Erythroblast (primary cell): ENCODE measurements around the gene ELFN2.

Experiments
- GATA1 ChIP-seq: IDR thresholded peaks from 2 replicates; pipeline ENCODE4 v1.6.1; 2011; ENCODE audit warnings: low read depth, mild to moderate bottlenecking, control low read depth, low read length, moderate library complexity
- POLR2A ChIP-seq: IDR thresholded peaks from 2 replicates; pipeline ENCODE4 v1.6.1; 2011; ENCODE audit warnings: mild to moderate bottlenecking, low read length

DNA sequence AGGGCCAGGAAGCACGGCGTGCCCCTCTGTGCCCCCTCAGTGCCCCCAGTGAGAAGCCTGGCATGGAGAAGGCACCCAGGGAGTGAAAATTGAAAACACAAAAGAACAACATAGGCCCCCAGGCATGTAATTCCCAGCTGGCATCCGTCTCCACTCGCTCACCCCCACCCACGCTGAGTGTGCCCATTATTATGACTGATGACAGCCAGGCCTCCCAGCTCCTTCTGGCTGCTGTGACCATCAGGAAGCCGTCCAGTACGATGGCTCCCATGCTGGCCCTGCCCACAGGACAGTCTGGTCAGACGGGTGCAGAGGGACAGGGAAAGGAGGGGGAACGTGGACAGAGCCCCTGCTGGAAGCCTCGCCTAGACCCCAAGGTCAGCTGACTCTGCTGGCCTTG, 30.1 kb downstream of the ELFN2 start:
- no peak for TF ChIP-seq POLR2A
- no peak for TF ChIP-seq GATA1
